ENCODE measurements around the gene STK32B.

DNA sequence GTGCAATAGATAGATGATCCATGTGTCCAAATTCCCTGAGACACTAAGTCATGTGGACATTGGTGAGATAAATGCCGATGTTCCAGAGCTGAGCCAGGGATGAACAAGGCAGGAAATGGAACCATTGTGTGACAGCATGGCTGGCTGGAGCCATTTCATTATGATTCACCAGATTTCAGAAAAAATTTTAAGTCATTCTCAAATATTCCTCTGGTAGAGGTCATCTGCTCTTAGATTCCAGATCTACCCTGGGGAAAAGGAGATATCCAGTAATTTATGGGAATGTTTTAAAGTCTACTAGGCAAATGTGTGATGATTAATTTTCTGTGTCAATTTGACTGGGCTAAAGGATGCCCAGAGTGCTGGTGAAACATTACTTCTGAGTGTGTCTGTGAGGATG, 287.3 kb downstream of the STK32B start:
- TF ChIP-seq CTCF (IDR thresholded peaks at IDR 0.05; ENCODE audit: extremely low read depth in 1 of 2, insufficient read depth in 1 of 2, low read depth in 1 of 2, low read length in 2 of 2) (no peak), POLR2A (IDR thresholded peaks at IDR 0.05; ENCODE audit: low read depth, low read length) (no peak), POLR2AphosphoS5 (IDR thresholded peaks at IDR 0.05; ENCODE audit: insufficient read depth, low read depth, low read length) (no peak), MYC (IDR thresholded peaks at IDR 0.05; ENCODE audit: low read depth, low read length) (no peak), JUN (IDR thresholded peaks at IDR 0.05; ENCODE audit: borderline replicate concordance, insufficient read depth, insufficient read length, low read depth) (no peak), EZH2 (IDR thresholded peaks at IDR 0.05; ENCODE audit: borderline replicate concordance, low read depth, low read length, severe bottlenecking) (no peak), GATA2 (IDR thresholded peaks at IDR 0.05; ENCODE audit: insufficient read depth, insufficient read length, low read depth, low read length) (no peak), FOS (IDR thresholded peaks at IDR 0.05; ENCODE audit: borderline replicate concordance, insufficient read depth, low read length) (no peak)
- TF ChIP-seq, protein P1, sequence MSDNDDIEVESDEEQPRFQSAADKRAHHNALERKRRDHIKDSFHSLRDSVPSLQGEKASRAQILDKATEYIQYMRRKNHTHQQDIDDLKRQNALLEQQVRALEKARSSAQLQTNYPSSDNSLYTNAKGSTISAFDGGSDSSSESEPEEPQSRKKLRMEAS (IDR thresholded peaks at IDR 0.05; ENCODE audit: insufficient read depth, insufficient read length), result no peak

Measured in endothelial cell of umbilical vein (primary cell).